A549 treated with dexamethasone at 1 μM for 4 hours (cell line): Measurements from ENCODE around the gene CNGA1. TPM values are rescaled to one million over a fixed set of nuclear protein-coding genes. Genes with fewer than 3 reads are reported as not detected.

ENCODE experiments used
- total RNA-seq: library from RNA; stranded (reverse); fragments of 200-300 nt; extraction: Qiagen RNA extraction; gene quantifications from 5 replicates; pipeline ENCODE4 v1.2.3, GENCODE V29; 2022

The CNGA1 gene
- total RNA-seq, result 0.02 TPM in 1 of 5 replicates, not detected in the others

GRCh38 chr4:48016141-48017107, at the start of gene CNGA1, which contains the start of gene NIPAL1:
CNGA1 (minus strand) TSS chr4:48016681; CDS start chr4:47952689, 63,992 bp downstream.
NIPAL1 (plus strand) TSS chr4:48016772; CDS start chr4:48016840, 68 bp downstream.

GRCh38 chr4:47914220-47914925, 102.1 kb downstream of the CNGA1 start, which contains the start of gene NFXL1:
NFXL1 (minus strand) TSS chr4:47914583; CDS start chr4:47914203, 380 bp downstream.

Other genes with a start within 250 kb of the CNGA1 start
- not detected in 5 replicates for gene CORIN, start 178.6 kb downstream of the CNGA1 start, total RNA-seq
- 4.5 to 10.0 TPM (median 5.7 TPM) in 5 replicates for gene NFXL1, start 102.1 kb downstream of the CNGA1 start, total RNA-seq
- gene NIPAL1, start 91 bp upstream of the CNGA1 start, total RNA-seq, result 0.39 to 1.0 TPM (median 0.68 TPM) in 5 replicates
- gene TXK, start 117.6 kb upstream of the CNGA1 start, total RNA-seq, result 0.08 to 0.26 TPM (median 0.14 TPM) in 5 replicates